Measurements from ENCODE around the gene MDFI. TPM values are rescaled to one million over a fixed set of nuclear protein-coding genes. Genes with fewer than 3 reads are reported as not detected.

The MDFI gene
- total RNA-seq, 4 donors from 2014 or later = 0.26 to 1.1 TPM; not detected in 2

DNA sequence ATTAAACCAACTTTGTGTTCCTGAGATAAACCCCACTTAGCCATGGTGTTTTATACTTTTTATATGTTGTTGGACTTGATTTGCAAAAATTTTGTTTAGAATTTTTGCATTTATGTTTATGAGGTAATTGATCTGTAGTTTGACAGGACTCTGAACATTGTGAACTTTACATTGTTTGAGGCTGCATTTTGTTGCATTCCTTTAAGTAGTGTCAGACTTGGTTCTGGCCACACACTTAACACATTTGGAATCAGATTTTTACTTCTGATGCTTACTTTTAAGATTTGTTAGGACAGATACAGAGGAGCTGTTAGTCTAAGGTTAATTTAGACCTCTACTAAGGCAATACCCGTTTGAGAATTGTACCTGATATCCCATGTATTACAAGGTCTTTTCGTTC lies 16.5 kb upstream of the MDFI start:
- in situ Hi-C loops (cut with MboI; ENCODE audit: low sequenced_read_pairs in 4 of 4) = loop anchor here in 1 of 4 donors (25.0 kb wide), 1 partner anchor 140 kb away; no protein-coding TSS in a partner anchor
- DNase-seq = no peak
- Histone ChIP-seq H3K9me3 (no peaks in the 10 kb centered on the region), H3K36me3 (no peaks in the 10 kb centered on the region), H3K4me1 (peaks cover 0 to 5% of the 10 kb centered on the region in 2 donors), H3K27ac (no peak overlapping the region), H3K4me3 (no peak overlapping the region), H3K27me3 (no peaks in the 10 kb centered on the region)
- ATAC-seq = no peak
- TF ChIP-seq POLR2A (IDR thresholded peaks at IDR 0.05) = no peak
- intact Hi-C loops (cut with DNase I; ENCODE audit: low total_unique reads) = no loop called here

DNA sequence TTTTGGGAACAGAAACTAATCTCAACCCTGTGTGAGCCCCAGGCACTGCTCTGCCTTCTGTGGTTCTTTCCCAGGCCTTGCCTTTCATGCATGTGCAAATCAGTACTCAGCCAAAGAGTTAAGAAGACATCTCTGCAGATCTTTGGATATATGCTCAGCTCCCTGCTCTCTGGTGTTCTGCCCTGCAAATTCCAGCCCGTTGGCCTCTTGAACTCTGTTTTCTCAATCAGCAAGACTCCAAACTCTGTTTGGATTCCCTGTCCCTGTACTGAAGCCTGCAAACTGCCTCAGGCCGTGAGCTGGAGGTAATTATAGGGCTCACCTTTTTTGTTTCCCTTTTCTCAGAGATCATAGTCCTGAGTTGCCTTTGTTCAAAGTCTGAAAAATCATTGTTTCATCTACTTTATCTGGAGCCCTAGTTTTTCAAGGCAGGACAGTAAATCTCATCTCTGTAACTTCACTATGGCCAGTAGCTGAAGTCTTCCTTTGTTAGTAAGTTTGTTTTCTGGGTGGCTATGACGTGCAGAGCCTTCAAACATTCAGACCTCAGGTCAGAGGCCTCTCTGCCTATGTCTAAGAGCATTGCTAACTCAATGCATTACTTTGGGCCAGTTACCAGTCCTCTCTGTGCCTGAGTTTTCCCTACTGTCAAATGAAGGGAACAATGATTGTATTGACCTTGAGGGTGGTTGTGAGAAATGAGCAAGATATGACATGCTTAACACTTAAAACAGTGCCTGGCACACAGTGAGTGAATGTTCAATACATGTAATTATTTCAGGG lies 15.9 kb upstream of the MDFI start:
- in situ Hi-C loops (cut with MboI; ENCODE audit: low sequenced_read_pairs in 4 of 4) (loop anchor here in 1 of 4 donors (25.0 kb wide), 1 partner anchor 140 kb away; no protein-coding TSS in a partner anchor), intact Hi-C loops (cut with DNase I; ENCODE audit: low total_unique reads) (no loop called here)
- ATAC-seq = no peak
- Histone ChIP-seq H3K9me3 (no peaks in the 10 kb centered on the region), H3K4me3 (no peak overlapping the region), H3K27ac (no peak overlapping the region), H3K4me1 (peaks cover 0 to 5% of the 10 kb centered on the region in 2 donors), H3K27me3 (no peaks in the 10 kb centered on the region), H3K36me3 (no peaks in the 10 kb centered on the region)
- DNase-seq = no peak
- TF ChIP-seq POLR2A (IDR thresholded peaks at IDR 0.05) = no peak
- TF ChIP-seq, protein P1, sequence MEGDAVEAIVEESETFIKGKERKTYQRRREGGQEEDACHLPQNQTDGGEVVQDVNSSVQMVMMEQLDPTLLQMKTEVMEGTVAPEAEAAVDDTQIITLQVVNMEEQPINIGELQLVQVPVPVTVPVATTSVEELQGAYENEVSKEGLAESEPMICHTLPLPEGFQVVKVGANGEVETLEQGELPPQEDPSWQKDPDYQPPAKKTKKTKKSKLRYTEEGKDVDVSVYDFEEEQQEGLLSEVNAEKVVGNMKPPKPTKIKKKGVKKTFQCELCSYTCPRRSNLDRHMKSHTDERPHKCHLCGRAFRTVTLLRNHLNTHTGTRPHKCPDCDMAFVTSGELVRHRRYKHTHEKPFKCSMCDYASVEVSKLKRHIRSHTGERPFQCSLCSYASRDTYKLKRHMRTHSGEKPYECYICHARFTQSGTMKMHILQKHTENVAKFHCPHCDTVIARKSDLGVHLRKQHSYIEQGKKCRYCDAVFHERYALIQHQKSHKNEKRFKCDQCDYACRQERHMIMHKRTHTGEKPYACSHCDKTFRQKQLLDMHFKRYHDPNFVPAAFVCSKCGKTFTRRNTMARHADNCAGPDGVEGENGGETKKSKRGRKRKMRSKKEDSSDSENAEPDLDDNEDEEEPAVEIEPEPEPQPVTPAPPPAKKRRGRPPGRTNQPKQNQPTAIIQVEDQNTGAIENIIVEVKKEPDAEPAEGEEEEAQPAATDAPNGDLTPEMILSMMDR (IDR thresholded peaks at IDR 0.05 in 4 of 5, conservative IDR thresholded peaks at IDR 0.05 in 1 of 5) = no peak

DNA sequence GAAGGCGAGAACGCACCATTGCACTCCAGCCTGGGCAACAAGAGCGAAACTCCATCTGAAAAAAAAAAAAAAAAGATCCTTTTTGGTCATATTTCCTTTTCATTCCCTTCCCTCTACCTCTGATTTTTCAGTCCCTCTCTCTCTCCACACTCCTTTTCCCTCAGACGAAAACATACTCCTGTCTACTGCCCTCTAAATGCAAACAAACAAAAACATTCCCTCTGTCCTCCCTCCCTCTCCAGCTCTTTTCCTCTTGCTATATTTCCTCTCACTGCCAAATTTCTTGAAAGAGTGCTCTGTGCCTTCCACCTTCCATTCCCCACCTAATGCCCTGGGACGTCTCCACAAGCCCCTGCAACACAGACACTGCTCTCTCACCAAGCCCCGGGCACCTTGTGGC lies 14.9 kb upstream of the MDFI start:
- no peaks in the 10 kb centered on the region for H3K36me3 ChIP-seq
- H3K9me3 ChIP-seq = no peaks in the 10 kb centered on the region
- ATAC-seq (no peak), DNase-seq (no peak)
- no peak for TF ChIP-seq POLR2A (IDR thresholded peaks at IDR 0.05)
- TF ChIP-seq, protein P1 (IDR thresholded peaks at IDR 0.05 in 4 of 5, conservative IDR thresholded peaks at IDR 0.05 in 1 of 5) = no peak
- peaks cover 0 to 5% of the 10 kb centered on the region in 2 donors for H3K4me1 ChIP-seq
- no peaks in the 10 kb centered on the region for H3K27me3 ChIP-seq
- in situ Hi-C loops (cut with MboI; ENCODE audit: low sequenced_read_pairs in 4 of 4) (loop anchor here in 1 of 4 donors (25.0 kb wide), 1 partner anchor 139 kb away; no protein-coding TSS in a partner anchor), intact Hi-C loops (cut with DNase I; ENCODE audit: low total_unique reads) (no loop called here)
- no peak overlapping the region for H3K4me3 ChIP-seq
- no peak overlapping the region for H3K27ac ChIP-seq

DNA sequence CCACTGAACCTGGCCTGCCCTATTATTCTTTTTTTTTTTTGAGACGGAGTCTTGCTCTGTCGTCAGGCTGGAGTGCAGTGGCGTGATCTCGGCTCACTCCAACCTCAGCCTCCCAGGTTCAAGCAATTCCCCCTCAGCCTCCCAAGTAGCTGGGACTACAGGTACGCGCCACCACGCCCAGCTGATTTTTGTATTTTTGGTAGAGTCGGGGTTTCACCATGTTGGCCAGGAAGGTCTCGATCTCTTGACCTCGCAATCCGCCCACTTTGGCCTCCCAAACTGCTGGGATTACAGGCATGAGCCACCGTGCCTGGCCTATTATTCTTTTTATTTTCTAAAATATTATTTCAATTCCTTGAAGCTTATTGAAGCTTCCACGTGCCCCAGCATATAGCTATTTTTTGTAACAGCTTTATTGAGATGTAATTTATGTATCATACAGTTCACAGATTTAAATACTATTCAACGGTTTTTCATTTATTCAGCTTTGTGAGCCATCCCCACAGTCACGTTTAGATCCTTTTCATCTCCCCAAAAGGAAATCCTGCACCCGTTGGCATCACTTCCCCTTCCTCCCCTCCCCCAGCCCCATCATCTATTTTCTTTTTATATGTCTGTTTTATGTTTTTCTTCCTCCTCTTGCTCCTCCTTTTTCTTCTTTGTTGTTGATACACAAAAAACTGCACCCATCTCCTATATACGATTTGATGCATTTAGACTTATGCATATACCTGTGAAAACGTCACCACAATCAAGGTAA lies 13.5 kb upstream of the MDFI start:
- TF ChIP-seq POLR2A (IDR thresholded peaks at IDR 0.05) = no peak
- TF ChIP-seq, protein P1 (IDR thresholded peaks at IDR 0.05 in 4 of 5, conservative IDR thresholded peaks at IDR 0.05 in 1 of 5) = no peak
- Histone ChIP-seq H3K36me3 (no peaks in the 10 kb centered on the region), H3K27ac (no peak overlapping the region), H3K27me3 (no peaks in the 10 kb centered on the region), H3K4me1 (peaks cover 0 to 5% of the 10 kb centered on the region in 2 donors), H3K4me3 (no peak overlapping the region), H3K9me3 (no peaks in the 10 kb centered on the region)
- DNase-seq = no peak
- intact Hi-C loops (cut with DNase I; ENCODE audit: low total_unique reads) (no loop called here), in situ Hi-C loops (cut with MboI; ENCODE audit: low sequenced_read_pairs in 4 of 4) (loop anchor here in 1 of 4 donors (25.0 kb wide), 1 partner anchor 138 kb away; no protein-coding TSS in a partner anchor)
- ATAC-seq = no peak

DNA sequence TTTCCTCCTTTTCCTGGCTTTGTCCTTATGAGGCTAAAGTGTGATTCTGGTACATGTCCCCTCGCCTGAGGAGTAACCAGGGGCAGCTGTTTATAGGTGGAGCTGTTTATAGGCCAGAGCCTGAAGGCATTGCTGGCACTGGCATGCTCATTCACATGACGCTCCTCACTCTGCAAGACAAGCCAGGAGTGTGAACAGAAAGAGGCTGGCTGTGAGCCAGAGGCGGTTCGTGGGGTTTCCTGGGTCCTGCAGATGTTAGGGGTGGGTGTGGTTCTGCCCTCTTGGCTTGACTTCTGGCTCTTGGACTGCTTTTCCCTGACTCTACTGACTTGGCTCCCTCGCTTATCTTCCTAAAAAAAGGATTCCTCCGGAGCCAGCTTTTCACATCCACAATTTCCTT lies 12.8 kb upstream of the MDFI start:
- H3K36me3 ChIP-seq = no peaks in the 10 kb centered on the region
- in situ Hi-C loops (cut with MboI; ENCODE audit: low sequenced_read_pairs in 4 of 4) (no loop called here), intact Hi-C loops (cut with DNase I; ENCODE audit: low total_unique reads) (no loop called here)
- H3K27ac ChIP-seq = no peak overlapping the region
- no peak for ATAC-seq
- H3K4me1 ChIP-seq = peaks cover 0 to 5% of the 10 kb centered on the region in 2 donors
- no peaks in the 10 kb centered on the region for H3K9me3 ChIP-seq
- no peak overlapping the region for H3K4me3 ChIP-seq
- TF ChIP-seq POLR2A (IDR thresholded peaks at IDR 0.05) = no peak
- TF ChIP-seq, protein P1 (IDR thresholded peaks at IDR 0.05 in 4 of 5, conservative IDR thresholded peaks at IDR 0.05 in 1 of 5) = no peak
- DNase-seq = no peak
- H3K27me3 ChIP-seq = peaks cover 0 to 3% (median 0%) of the 10 kb centered on the region in 3 donors
